Astrocyte of the spinal cord (primary cell): ENCODE measurements around the gene NOTCH4.
"Not testable (repeated sequence)": the region's sequence is repeated elsewhere in the genome, so short reads cannot be mapped to it uniquely, and the experiment has no call there.

Experiments
- DNase-seq: peaks from one replicate; pipeline ENCODE4 v3.0.0; 2011; ENCODE audit warnings: low read depth, low spot score
- H3K4me3 ChIP-seq: 2 replicates; pipeline ENCODE4 v1.5.1; 2011; ENCODE audit warnings: low read depth, mild to moderate bottlenecking, low read length, moderate library complexity
- CTCF ChIP-seq: IDR thresholded peaks from 2 replicates; pipeline ENCODE4 v1.5.1; 2012; ENCODE audit warnings: low read depth, mild to moderate bottlenecking, low read length, inconsistent platforms
- in situ Hi-C: cut with HindIII; loops from 2 replicates; pipeline ENCODE4 v1.10.0; 2017; ENCODE audit warnings: low sequenced_read_pairs

The NOTCH4 gene

GRCh38 chr6:32194825-32195651 lies 28.8 kb downstream of the NOTCH4 start:
- in situ Hi-C loops, result no loop called here
- peak overlapping the region; percentile 36 for H3K4me3 ChIP-seq
- TF ChIP-seq CTCF, result peak; percentile 68
- DNase-seq, result peak; percentile 67

GRCh38 chr6:32194388-32194787 lies 29.5 kb downstream of the NOTCH4 start:
- no peak overlapping the region for H3K4me3 ChIP-seq
- no peak for DNase-seq
- in situ Hi-C loops, result no loop called here
- no peak for TF ChIP-seq CTCF

- DNase-seq, H3K4me3 ChIP-seq, in situ Hi-C loops: not testable (repeated sequence)
These were observed 30.8 kb downstream of the NOTCH4 start for GRCh38 chr6:32193096-32193495.

GRCh38 chr6:32192608-32193039 lies 31.2 kb downstream of the NOTCH4 start, which contains the start of gene GPSM3:
Gene GPSM3 (minus strand): TSS chr6:32192643. CDS start chr6:32192513, 130 bp downstream.
- TF ChIP-seq CTCF, result no peak
- no peak for DNase-seq
- in situ Hi-C loops, result no loop called here
- no peak within 1 kb of the TSS for H3K4me3 ChIP-seq

GRCh38 chr6:32191696-32192607 lies 31.9 kb downstream of the NOTCH4 start:
- no peak for DNase-seq

GRCh38 chr6:32190911-32191677 lies 32.8 kb downstream of the NOTCH4 start:
- TF ChIP-seq CTCF, result no peak
- no peak for DNase-seq
- peak overlapping the region; percentile 76 for H3K4me3 ChIP-seq
- in situ Hi-C loops, result no loop called here

More at GRCh38 chr6:32191696-32192607, 31.9 kb downstream of the NOTCH4 start:
- in situ Hi-C loops, result no loop called here
- H3K4me3 ChIP-seq, result no peak overlapping the region
- no peak for TF ChIP-seq CTCF
